Upper lobe of right lung (tissue), 1 donor: ENCODE measurements around the gene CYFIP2. TPM values are rescaled to one million over a fixed set of nuclear protein-coding genes. Genes with fewer than 3 reads are reported as not detected.

ENCODE experiments used
- ATAC-seq: fragments of 200-7000 bp; cut with Tn5 transposase; one replicate; pipeline ENCODE4 v1.9.1; 2020; ENCODE audit warnings: mild to moderate bottlenecking, moderate library complexity
- DNase-seq: peaks from one replicate; pipeline ENCODE4 v3.0.0-alpha.2; 2020
- H3K27ac ChIP-seq: fragments of 200-600 bp; one replicate; pipeline ENCODE4 v1.8.0; 2022
- H3K27me3 ChIP-seq: fragments of 200-600 bp; one replicate; pipeline ENCODE4 v1.8.0; 2022; ENCODE audit warnings: mild to moderate bottlenecking
- H3K36me3 ChIP-seq: fragments of 200-600 bp; one replicate; pipeline ENCODE4 v1.8.0; 2022
- H3K4me1 ChIP-seq: fragments of 200-600 bp; one replicate; pipeline ENCODE4 v1.8.0; 2022
- H3K4me3 ChIP-seq: fragments of 200-600 bp; one replicate; pipeline ENCODE4 v1.8.0; 2022; ENCODE audit warnings: mild to moderate bottlenecking
- H3K9me3 ChIP-seq: fragments of 200-600 bp; one replicate; pipeline ENCODE4 v1.8.0; 2022
- CTCF ChIP-seq: fragments of 200-600 bp; IDR thresholded peaks from one replicate; pipeline ENCODE4 v1.8.0; 2022; ENCODE audit warnings: antibody characterized with exemption
- intact Hi-C: fragments of 100-400 bp; cut with DNase I; formaldehyde crosslinking; loops from one replicate; pipeline ENCODE4 v1.11.0; 2022
- total RNA-seq: library from RNA; stranded (reverse); fragmentation: NEBNext Ultra II Directional; extraction: Animal tissue kit (Norgen Biotek cat#: 25700); gene quantifications from one replicate; pipeline ENCODE4 v1.2.1, GENCODE V29; 2021
- donor health status: DM: no; HTN: yes; CAD: no; lungs with severe emphysema.

Gene CYFIP2
- total RNA-seq, 1 donor from 2014 or later = 37.1 TPM

- no peak for TF ChIP-seq CTCF
- Histone ChIP-seq H3K27me3 (no peaks in the 10 kb centered on the region), H3K4me3 (no peak overlapping the region), H3K27ac (no peak overlapping the region), H3K9me3 (no peaks in the 10 kb centered on the region), H3K4me1 (no peaks in the 10 kb centered on the region), H3K36me3 (peaks cover 21% of the 10 kb centered on the region)
- DNase-seq (no peak), ATAC-seq (no peak)
- intact Hi-C loops = no loop called here
These were observed 117.3 kb downstream of the CYFIP2 start for GRCh38 chr5:157382996-157383800.

GRCh38 chr5:157384971-157385709 is 119.2 kb downstream of the CYFIP2 start:
- Histone ChIP-seq H3K27me3 (no peaks in the 10 kb centered on the region), H3K9me3 (no peaks in the 10 kb centered on the region), H3K4me3 (no peak overlapping the region), H3K4me1 (no peaks in the 10 kb centered on the region), H3K27ac (peak overlapping the region; percentile 24), H3K36me3 (peaks cover 21% of the 10 kb centered on the region)
- intact Hi-C loops = no loop called here
- no peak for DNase-seq
- no peak for TF ChIP-seq CTCF
- peak; percentile 66 for ATAC-seq

- Histone ChIP-seq H3K36me3 (peaks cover 21% of the 10 kb centered on the region), H3K27me3 (no peaks in the 10 kb centered on the region), H3K4me3 (no peak overlapping the region), H3K4me1 (no peaks in the 10 kb centered on the region), H3K9me3 (no peaks in the 10 kb centered on the region), H3K27ac (no peak overlapping the region)
- ATAC-seq = no peak
- intact Hi-C loops = no loop called here
- no peak for DNase-seq
- TF ChIP-seq CTCF = no peak
These were observed 121.2 kb downstream of the CYFIP2 start for GRCh38 chr5:157387041-157387563.

GRCh38 chr5:157387683-157388093 is 121.8 kb downstream of the CYFIP2 start:
- H3K27ac ChIP-seq = no peak overlapping the region
- H3K4me1 ChIP-seq = no peaks in the 10 kb centered on the region
- intact Hi-C loops = no loop called here
- H3K27me3 ChIP-seq = no peaks in the 10 kb centered on the region
- DNase-seq = no peak
- H3K9me3 ChIP-seq = no peaks in the 10 kb centered on the region
- TF ChIP-seq CTCF = no peak
- no peak overlapping the region for H3K4me3 ChIP-seq
- peaks cover 16% of the 10 kb centered on the region for H3K36me3 ChIP-seq
- ATAC-seq = no peak

- no peak for DNase-seq
- no peaks in the 10 kb centered on the region for H3K4me1 ChIP-seq
- peaks cover 11% of the 10 kb centered on the region for H3K36me3 ChIP-seq
- no peak overlapping the region for H3K27ac ChIP-seq
- H3K27me3 ChIP-seq = no peaks in the 10 kb centered on the region
- ATAC-seq = no peak
- no peak overlapping the region for H3K4me3 ChIP-seq
- intact Hi-C loops = no loop called here
- no peak for TF ChIP-seq CTCF
- H3K9me3 ChIP-seq = no peaks in the 10 kb centered on the region
These were observed 122.3 kb downstream of the CYFIP2 start for GRCh38 chr5:157388111-157388710.
